NCI-H128 (cell line): Measurements from ENCODE around the gene UBLCP1.
A peak's percentile ranks its signal among the peaks of the same experiment; 100 is the strongest.
"Not testable (repeated sequence)": the region's sequence is repeated elsewhere in the genome, so short reads cannot be mapped to it uniquely, and the experiment has no call there.

Source experiments
- DNase-seq: peaks from one replicate; lab custom pipeline; 2025; ENCODE audit not compliant: unreplicated experiment; lab: John Stamatoyannopoulos, UW

UBLCP1 gene, protein sequence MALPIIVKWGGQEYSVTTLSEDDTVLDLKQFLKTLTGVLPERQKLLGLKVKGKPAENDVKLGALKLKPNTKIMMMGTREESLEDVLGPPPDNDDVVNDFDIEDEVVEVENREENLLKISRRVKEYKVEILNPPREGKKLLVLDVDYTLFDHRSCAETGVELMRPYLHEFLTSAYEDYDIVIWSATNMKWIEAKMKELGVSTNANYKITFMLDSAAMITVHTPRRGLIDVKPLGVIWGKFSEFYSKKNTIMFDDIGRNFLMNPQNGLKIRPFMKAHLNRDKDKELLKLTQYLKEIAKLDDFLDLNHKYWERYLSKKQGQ

DNA sequence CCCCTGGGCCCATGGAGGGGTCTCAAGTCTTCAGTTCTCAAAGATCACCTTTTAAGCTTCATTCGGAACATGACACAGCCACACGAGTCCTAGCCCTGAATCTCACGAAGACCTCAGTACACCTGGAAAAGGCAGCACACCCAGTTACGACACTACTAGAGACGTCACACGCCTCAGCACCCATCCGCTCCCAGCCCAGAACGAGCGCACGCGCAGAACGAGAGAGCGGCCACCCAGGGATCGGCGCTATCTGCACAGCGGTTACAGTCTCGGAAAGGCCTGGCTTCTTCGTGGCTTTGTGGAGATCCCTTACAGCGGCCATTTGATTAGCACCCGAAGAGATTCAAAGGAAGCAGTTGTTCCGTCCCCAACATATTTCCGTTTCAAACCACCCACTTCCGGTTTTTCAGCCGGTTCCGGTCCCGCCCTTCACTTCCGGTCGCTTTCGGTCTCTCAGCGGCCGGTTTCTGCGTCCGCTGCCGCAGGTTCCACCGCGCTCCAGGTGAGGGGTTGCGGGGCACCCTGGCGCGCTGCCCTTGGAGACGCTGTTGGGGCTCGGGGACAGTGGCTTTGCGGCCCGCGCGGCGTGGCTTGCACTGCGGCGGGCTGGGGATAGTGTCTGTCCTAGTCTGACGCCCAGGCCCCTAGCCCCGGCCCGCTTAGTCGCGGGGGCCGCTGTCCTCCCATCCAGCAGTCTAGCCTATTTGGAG lies at the start of gene UBLCP1:
TSS of gene UBLCP1 (plus strand) at position 432 of the 710 bp plus-strand sequence. CDS start 5,626 bp downstream, outside the sequence.
- DNase-seq = peak; percentile 5

DNA sequence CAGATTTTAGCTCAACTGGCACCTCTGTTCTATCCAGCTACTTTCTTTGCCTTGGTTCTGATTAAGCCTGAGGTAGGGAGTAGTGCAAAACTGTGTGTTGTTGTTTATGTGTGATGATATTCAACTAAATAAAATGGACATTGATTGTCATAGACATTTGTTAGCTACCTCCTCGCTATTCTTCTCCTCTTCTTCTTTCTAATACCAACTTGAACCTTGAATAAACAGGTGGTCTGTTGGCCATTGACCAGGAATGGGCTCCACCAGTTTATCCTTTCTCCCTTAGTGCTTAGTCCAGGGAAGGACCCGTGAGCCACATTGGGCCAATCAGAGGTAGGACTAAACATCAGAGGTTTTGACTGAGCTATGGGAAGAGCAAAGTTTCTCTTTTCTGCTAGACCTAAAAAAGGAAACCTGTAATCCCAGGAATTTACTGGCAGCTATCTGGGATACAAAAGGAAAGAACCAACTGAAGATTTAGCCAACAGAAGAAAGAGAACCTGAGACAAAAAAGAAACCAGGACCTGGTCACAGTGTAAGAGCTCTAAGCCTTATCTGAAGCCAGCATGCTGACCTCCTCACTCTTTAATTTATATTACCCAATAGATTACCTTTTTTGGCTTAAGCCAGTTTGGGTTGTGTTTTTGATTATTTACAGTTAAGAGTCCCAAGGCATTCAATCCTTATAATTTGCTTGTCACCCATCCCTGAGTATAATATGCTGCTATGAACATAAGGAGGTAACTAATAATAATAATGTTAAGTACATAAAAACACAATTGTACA lies 48.4 kb upstream of the UBLCP1 start:
- DNase-seq = no peak

DNA sequence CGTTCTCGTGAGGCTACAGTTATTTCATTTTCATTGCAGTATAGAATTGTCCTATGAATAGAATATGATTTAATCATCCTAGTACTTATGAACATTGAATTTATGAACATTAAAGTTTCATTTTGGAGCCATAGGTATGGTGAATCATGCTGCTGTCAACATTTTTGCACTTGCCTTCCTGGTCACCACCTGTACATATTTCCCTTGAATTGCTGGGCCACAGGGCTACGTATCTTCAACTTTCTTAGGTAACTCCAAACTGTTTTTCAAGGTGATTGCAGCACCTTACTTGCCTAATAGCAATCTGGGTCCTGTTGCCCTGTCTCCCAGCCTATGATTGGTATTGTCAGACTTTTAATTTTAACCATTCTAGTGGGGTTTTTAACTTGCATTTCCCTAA lies 47.2 kb upstream of the UBLCP1 start:
- DNase-seq = no peak

DNA sequence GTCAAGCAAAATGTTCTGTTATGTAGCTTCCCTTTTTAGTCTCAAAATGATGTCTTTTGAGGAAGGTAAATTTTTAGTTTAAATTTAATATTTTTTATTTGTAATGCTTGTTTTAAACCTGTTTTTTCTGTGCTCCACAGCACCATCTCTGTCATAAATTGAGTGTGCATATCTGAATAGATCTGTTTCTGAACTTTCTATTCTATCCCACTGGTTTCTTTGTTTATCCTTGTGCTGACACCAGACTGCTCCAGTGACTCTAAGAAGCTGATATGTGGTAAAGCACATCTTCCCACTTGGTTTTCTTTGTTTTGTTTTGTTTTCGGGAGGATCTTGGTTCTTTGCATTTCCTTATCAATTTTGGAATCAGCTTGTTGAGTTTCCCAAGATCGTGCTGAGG lies 46.6 kb upstream of the UBLCP1 start:
- DNase-seq = no peak

DNA sequence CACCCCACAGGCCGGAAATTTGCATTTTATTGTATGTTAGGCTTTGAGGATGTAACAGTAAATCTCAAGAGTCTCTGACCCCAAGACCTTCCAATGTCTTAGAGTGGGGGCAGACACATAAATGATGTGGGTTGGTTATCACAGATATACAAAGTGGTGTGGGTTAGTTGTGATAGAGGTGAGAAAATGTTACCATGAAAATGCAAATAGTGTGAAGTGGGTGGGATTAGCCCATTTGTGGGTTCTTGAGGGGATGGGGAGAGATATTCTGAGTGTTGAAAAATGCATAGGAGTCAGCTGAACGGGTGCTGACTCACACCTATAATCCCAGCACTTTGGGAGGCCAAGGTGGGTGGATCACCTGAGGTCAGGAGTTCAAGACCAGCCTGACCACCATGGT lies 45.9 kb upstream of the UBLCP1 start:
- no peak for DNase-seq

DNA sequence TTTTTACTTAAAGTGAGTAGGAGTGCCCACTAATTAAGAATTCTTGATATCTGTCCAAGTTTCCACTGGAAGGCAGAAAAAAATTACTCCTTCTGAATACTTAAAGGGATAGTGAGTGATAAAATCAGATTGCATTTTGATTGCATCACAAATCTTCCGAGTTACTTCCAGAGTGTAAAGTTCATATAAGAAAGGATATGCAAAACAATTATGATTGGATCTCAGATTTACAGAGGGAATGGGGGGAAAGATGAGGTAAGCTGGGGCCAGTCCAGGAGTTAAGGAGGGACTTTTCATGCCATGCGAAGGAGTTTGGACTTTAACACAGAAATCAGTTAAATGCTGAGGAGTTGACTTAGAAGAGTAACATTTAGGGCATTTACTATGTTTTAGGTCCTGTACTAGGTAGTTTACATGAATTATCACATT lies 44.5 kb upstream of the UBLCP1 start:
- no peak for DNase-seq

DNA sequence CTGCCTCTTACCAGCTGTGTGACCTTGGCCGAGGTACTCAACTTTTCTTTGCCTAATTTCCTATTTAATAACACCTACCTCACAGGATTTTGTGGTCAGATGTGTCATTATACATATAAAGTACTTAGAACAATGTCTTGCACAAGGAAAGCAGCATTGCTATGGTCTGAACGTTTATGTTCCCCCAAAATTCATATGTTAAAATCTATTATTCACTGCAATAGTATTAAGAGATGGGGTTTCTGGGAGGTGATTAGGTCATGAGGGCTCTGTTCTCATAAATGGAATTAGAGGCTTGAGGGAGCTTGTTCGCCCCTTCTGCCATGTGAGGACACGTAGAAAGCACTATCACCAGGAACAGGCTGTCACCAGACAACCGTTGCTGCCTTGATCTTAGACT lies 42.9 kb upstream of the UBLCP1 start:
- no peak for DNase-seq

DNA sequence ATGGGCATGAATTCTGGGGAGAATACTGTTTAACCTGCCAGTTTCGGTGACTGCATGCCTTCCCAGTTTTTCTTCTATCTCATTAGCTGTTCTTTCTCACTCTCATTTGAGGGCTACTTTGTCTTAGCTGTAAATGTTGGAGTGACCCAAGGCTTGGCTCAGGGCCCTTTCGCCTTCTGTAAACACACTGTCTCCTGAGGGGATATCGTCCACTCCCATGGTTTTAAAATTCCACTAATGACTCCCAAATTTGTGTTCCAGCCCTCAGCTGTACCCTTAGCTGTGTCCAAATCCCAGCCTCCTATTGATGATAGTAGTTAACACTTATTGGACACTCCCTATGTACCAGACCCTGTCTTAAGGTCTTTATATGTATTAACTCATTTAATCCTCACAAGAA lies 39.6 kb upstream of the UBLCP1 start:
- no peak for DNase-seq

DNA sequence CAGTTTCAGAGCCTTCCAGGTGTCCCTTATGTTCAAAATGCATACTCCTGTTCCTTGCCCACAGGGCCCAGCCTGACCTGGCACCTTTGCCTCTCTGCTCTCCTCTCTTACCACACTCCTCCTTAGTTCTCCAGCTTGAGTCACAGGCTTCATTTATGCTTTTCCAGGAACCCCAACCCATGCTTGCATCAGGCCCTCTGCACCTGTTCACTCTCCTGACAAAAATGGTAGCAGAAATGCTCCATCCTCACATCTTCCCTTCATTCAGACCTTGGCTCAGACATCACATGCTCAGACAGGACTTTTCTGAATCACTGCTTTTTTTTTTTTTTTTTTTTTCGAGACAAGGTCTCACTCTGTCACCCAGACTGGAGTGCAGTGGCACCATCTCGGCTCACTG lies 38.6 kb upstream of the UBLCP1 start:
- DNase-seq = no peak

DNA sequence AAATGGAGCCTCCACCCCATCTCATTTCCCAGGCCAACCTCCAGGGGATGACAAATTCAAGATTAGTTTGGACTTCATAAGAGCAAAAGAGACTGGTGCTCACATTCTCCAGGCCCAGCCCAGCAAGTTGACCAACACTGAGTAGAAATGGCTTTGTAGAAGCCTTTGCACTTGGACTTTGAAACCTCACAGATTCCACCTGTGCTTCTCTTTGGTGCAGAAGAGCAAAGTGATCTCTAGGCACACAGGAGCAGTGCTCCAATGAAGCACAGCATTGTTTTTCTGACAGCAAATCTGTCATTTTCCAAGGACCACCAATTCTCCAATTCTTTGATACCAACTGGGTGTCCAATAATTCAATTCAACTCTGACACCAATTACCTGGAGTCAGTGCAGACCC lies 36.6 kb upstream of the UBLCP1 start:
- DNase-seq = no peak

DNA sequence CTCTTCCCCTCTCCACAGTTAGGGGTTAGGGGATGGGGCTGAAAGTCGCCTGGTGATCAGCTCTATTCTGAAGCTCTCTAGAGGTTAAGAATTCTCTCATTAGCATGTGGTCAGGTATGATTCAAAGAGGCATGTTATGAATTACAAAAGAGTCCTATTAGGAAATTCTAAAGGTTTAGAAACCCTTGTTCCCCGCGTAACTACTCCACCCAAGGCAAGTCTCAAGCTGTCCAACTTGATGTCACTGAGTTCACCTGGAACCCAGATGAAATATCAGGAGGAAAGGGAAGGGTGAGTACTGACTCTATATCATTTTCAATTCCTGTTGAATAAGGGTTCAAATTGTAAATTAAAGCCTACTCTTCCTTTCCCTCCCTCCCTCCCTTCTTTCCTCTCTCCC lies 35.6 kb upstream of the UBLCP1 start:
- DNase-seq = no peak

DNA sequence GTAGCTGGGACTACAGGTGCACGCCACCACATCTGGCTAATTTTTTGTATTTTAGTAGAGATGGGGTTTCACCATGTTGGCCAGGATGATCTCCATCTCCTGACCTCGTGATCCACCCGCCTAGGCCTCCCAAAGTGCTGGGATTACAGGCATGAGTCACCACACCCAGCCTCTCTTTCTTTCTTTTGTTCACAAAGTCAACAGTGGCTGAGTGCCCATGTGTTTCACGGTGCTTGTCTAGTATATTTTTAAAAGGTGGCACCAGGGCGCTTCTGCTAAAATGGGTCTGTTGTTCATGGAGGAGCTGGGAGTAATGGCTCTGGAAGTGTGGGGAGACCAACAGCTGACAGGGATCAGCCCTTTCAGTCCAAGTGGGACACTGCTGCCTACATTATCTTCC lies 35.0 kb upstream of the UBLCP1 start:
- not testable (repeated sequence) for DNase-seq

DNA sequence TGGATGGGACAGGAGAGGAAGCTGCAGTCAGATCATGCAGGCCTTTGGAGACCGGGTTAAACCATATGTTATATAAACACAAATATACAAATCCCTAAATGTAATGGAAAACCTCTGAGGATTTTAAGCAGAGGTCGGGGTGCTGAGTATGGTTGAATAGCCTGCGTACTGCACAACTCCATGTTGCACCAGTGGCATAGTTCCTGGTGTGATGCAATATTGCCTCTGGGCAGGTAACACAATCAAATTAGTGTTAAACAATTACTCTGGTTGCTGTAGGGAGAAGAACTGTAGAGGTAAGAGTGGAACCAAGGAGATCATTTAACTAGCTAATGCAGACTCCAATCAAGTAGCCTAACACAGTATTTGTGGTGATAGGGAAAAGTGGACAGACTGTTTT lies 32.4 kb upstream of the UBLCP1 start:
- DNase-seq = no peak

DNA sequence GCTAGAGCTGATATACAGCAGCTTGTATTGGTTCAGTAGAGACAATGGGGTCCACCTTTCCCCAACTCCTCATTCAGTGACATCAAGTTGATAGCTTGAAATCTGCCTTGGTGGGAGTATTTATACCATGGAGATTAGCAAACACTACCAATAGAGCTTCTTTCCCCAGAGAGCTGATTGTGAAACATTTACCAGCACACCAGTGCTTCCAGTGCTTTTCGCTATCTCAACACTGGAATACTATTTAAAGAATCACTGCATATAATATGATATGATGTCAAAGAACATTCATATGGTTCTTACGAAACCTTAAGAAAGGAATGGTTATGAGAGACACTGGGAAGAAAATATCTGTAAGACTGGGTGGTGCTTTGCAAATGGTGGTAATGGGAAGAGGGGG lies 31.9 kb upstream of the UBLCP1 start:
- DNase-seq = no peak

DNA sequence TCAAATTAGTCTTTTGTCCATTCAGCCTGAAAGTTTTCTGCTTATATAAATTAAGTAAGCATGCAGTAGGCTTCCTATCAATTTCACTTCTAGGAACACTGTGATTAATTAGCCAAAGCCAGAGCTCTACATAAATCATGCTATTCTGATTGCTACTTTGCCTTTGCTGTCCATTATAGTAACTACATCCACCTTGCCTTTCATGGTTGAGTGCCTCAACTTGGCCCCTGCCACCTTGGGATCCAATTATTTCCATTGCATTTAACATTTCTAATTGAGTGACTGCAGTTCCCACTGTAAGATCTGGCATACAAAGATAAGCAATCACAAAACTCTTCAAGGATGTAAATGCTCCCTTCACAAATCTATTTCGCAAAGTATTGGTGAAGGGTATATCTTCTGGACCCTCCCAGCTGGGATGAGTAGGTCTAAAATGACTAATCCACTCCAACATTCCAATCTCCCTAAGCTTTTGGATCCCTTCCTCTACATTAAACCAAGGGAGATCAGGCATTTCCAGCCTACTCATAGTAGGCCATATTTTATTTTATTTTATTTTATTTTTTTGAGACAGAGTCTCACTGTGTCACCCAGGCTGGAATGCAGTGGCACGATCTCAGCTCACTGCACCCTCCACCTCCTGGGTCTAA lies 27.1 kb upstream of the UBLCP1 start:
- not testable (repeated sequence) for DNase-seq

DNA sequence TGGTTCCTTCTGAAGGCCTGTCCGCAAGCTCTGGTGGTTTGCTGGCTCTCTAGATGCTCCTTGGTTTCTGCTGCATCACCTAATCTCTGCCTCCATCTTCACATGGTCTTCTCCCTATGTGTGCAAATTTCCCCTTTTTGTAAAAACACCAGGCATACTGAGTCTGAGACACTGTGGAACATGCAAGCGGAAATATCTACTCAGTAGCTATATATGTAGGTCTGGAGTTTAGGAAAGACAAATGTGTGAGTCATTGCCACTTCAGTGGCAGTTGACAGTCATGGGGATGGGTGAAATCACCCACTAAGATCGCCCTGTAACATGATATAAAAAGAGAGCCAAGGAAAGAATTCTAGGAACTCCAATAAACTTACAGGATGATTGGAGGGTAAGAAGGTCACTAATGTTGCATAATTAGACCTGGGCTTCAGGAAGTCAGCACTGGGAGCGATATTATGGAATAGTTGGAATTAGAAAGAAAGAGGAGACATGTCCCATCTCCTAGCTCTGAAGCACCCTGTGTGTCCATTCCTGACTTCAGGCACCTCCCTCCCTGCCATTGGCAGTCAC lies 22.7 kb upstream of the UBLCP1 start:
- no peak for DNase-seq

DNA sequence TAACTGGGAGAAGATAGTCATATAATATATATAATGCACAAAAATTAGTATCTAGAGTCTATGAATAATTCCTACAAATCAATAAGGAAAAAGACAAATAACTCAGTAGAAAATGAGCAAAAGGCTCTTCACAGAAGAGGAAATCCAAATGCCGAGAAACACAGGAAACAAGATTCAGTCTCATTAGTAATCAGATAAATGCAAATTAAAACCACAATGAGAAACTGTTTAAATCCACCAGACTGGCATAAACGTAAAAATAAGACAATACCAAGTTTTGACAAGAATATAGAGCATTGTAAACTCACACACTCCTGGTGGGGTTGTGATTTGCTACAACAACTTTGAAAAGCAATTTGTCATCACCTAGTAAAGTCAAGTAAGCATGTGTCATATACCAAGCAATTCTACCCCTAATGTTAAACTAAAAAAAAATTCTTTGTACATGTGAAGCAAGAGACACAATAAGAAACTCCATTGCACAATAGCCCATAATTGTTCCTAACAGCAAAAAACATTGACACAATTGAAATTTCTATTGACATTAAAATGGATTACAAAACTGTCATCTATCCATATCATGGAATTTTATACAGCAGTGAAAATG lies 21.0 kb upstream of the UBLCP1 start:
- DNase-seq = no peak

DNA sequence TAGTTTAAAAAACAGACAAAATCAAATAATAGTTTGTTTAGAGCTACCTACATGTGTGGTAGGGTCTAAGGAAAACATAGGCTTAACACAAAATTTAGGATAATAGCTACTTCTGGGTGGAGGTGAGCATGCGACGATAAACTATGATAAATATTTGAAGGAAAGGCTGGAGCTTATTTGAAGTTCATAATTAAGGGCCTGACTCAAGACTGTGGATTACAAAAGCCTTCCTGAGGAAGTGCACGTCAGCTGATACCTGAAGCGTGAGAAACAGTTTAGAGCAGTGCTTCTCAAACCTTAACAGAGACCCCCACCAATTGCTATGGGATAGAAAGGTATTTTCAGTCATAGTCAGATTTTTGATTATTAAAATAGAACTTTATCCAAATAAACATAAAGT lies 20.4 kb upstream of the UBLCP1 start:
- no peak for DNase-seq

DNA sequence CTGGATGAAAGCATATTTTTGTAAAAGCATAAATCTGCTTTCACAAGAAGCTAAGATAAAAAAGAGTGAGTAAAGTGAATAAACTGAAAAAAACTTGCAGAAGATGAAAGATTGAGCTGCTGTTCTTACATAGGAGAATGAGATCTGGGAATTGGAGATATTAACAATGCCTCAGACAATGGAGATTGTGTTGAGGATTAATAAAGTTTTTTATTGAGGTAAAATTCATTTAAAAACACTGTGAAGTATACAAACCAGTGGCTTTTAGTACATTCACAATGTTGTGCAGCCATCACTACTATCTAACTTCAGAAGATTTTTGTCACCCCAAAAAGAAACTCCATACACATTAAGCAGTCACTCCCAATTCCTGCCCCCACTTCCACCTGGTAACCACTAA lies 19.7 kb upstream of the UBLCP1 start:
- DNase-seq = no peak

DNA sequence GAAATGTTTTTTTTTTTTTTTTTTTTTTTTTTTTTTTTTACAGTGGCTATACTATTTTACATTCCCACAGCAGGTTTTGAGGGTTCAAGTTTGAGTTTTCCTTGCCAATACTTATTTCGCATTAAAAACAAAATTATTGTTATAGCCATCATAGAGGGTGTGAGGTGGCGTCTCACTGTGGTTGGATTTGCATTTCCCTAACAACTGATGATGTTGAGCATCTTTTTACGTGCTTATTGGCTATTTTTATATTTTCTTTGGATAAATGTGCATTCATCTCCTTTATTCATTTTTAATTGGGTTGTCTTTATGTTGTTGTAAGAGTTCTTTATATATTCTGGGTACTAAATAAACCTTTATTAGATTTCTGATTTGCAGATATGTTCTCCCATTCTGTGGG lies 18.9 kb upstream of the UBLCP1 start:
- DNase-seq = no peak

DNA sequence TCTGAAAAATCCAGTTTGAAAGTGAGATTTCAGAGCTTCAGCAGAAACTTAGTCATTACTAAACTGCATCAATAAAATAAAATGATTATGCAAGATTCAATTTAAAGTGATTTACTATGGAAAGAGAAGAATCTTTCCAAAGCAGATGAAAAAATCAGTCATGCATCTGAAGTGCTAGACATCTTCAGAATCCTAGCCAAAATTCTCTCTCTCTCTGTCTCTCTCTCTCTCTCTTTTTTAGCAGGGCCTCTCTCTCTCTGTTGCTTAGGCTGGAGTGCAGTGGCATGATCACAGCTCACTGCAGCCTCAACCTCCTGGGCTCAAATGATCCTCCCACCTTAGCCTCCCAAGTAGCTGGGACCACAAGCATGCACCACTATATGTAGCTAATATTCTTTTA lies 18.2 kb upstream of the UBLCP1 start:
- DNase-seq = no peak
